WTC11 (cell line): ENCODE results near the gene ASCC1. TPM values are rescaled to one million over a fixed set of nuclear protein-coding genes. Genes with fewer than 3 reads are reported as not detected.

Experiments used
- ATAC-seq: fragments of 200-7000 bp; cut with Tn5 transposase; 2 replicates; pipeline ENCODE4 v1.10.0; 2021; ENCODE audit warnings: mild to moderate bottlenecking, moderate library complexity
- CTCF ChIA-PET: fragments of 300-600 bp; sonication (Branson Sonifier 250); formaldehyde crosslinking; loops from one replicate; lab custom pipeline; 2021; ENCODE audit warnings: antibody characterized with exemption; lab: Charles Lee
- POLR2A ChIA-PET: fragments of 350-600 bp; sonication (Branson Sonifier 250); formaldehyde crosslinking; loops from one replicate; lab custom pipeline; 2021; ENCODE audit warnings: antibody characterized with exemption; lab: Charles Lee
- DNase-seq: peaks from one replicate; pipeline ENCODE4 v3.0.0; 2021; ENCODE audit warnings: low spot score
- H3K27ac Mint-ChIP-seq: 2 replicates; pipeline ENCODE4 v1.8.0; 2021; ENCODE audit warnings: mixed read lengths
- H3K27me3 Mint-ChIP-seq: 2 replicates; pipeline ENCODE4 v1.8.0; 2021; ENCODE audit warnings: low read depth, mild to moderate bottlenecking, moderate library complexity, mixed read lengths
- H3K36me3 Mint-ChIP-seq: 2 replicates; pipeline ENCODE4 v1.8.0; 2021; ENCODE audit warnings: mixed read lengths
- H3K4me1 Mint-ChIP-seq: 2 replicates; pipeline ENCODE4 v1.8.0; 2022; ENCODE audit warnings: mixed read lengths
- H3K4me3 Mint-ChIP-seq: 2 replicates; pipeline ENCODE4 v1.8.0; 2021; ENCODE audit warnings: mild to moderate bottlenecking, moderate library complexity, mixed read lengths
- H3K9me3 Mint-ChIP-seq: 2 replicates; pipeline ENCODE4 v1.8.0; 2021; ENCODE audit warnings: mixed read lengths
- ATF1 ChIP-seq: sonication (generic); formaldehyde crosslinking; IDR thresholded peaks from 2 replicates; pipeline ENCODE4 v1.8.1; 2023; ENCODE audit warnings: mild to moderate bottlenecking, moderate library complexity, missing genetic modification reagents
- ATF3 ChIP-seq: sonication (generic); formaldehyde crosslinking; conservative IDR thresholded peaks from 2 replicates; pipeline ENCODE4 v1.8.1; 2022; ENCODE audit warnings: mild to moderate bottlenecking, missing genetic modification reagents
- ATF6 ChIP-seq: sonication (generic); formaldehyde crosslinking; IDR thresholded peaks from 2 replicates; pipeline ENCODE4 v1.8.1; 2023; ENCODE audit warnings: mild to moderate bottlenecking, missing genetic modification reagents
- CTCF ChIP-seq: fragments of 200-600 bp; IDR thresholded peaks from 2 replicates; pipeline ENCODE4 v1.8.0; 2022; ENCODE audit warnings: antibody characterized with exemption
- GRHL2 ChIP-seq: fragments of 250-450 bp; sonication (Bioruptor Pico); IDR thresholded peaks from 2 replicates; pipeline ENCODE4 v1.8.0; 2022; ENCODE audit warnings: mild to moderate bottlenecking, moderate library complexity; ENCODE audit not compliant: insufficient replicate concordance, severe bottlenecking
- SP1 ChIP-seq: sonication (generic); formaldehyde crosslinking; conservative IDR thresholded peaks from 2 replicates; pipeline ENCODE4 v1.8.1; 2022; ENCODE audit warnings: missing genetic modification reagents
- TEAD4 ChIP-seq: sonication (generic); formaldehyde crosslinking; IDR thresholded peaks from 2 replicates; pipeline ENCODE4 v1.8.0; 2022; ENCODE audit warnings: mild to moderate bottlenecking, missing genetic modification reagents
- TP53 ChIP-seq: sonication (generic); formaldehyde crosslinking; IDR thresholded peaks from 2 replicates; pipeline ENCODE4 v1.8.1; 2023; ENCODE audit warnings: mild to moderate bottlenecking, missing genetic modification reagents
- USF2 ChIP-seq: sonication (generic); formaldehyde crosslinking; IDR thresholded peaks from 2 replicates; pipeline ENCODE4 v1.8.1; 2023; ENCODE audit warnings: mild to moderate bottlenecking, missing genetic modification reagents, moderate library complexity
- ZBTB21 ChIP-seq: sonication (generic); formaldehyde crosslinking; IDR thresholded peaks from 2 replicates; pipeline ENCODE4 v1.8.1; 2023; ENCODE audit warnings: mild to moderate bottlenecking, missing genetic modification reagents, borderline replicate concordance
- ZNF121 ChIP-seq: sonication (generic); formaldehyde crosslinking; IDR thresholded peaks from 2 replicates; pipeline ENCODE4 v1.8.0; 2023; ENCODE audit warnings: missing genetic modification reagents
- ZNF138 ChIP-seq: sonication (generic); formaldehyde crosslinking; conservative IDR thresholded peaks from 2 replicates; pipeline ENCODE4 v1.8.1; 2022; ENCODE audit warnings: mild to moderate bottlenecking, moderate library complexity, missing genetic modification reagents
- ZNF512 ChIP-seq: sonication (generic); formaldehyde crosslinking; IDR thresholded peaks from 2 replicates; pipeline ENCODE4 v1.8.1; 2022; ENCODE audit warnings: missing genetic modification reagents, borderline replicate concordance
- ZNF671 ChIP-seq: fragments of 250-450 bp; sonication (Bioruptor Pico); IDR thresholded peaks from 2 replicates; pipeline ENCODE4 v1.8.0; 2021; ENCODE audit warnings: mild to moderate bottlenecking
- total RNA-seq: library from RNA; stranded (reverse); gene quantifications from 3 replicates; pipeline ENCODE4 v1.2.3, GENCODE V29; 2021

The ASCC1 gene
- total RNA-seq, 1 experiment from 2014 or later = 30.4 TPM

- TF ChIP-seq ZNF138 (CRISPR knock-in tag) (no peak), CTCF (no peak), TP53 (CRISPR knock-in tag) (no peak), GRHL2 (CRISPR knock-in tag) (no peak)
Observed at GRCh38 chr10:72220637-72221036, 4.6 kb upstream of the ASCC1 start (continued).

- DNase-seq (no peak), ATAC-seq (no peak)
- Mint-ChIP-seq H3K27ac (peak overlapping the region; percentile 22), H3K9me3 (no peaks in the 10 kb centered on the region), H3K4me3 (no peak overlapping the region), H3K27me3 (no peaks in the 10 kb centered on the region; the same call in 1 of the 2 replicates), H3K36me3 (peaks cover 7% of the 10 kb centered on the region), H3K4me1 (peaks cover 23% of the 10 kb centered on the region)
- ChIA-PET CTCF (interaction anchor here (0.7 to 1.2 kb wide), 4 partner anchors 10 to 392 kb away, joined by 3 to 5 read pairs (median 4); no protein-coding TSS in a partner anchor), POLR2A (interaction anchor here (1.1 kb wide), 1 partner anchor 54 kb away, joined by 3 read pairs; no protein-coding TSS in a partner anchor)
- TF ChIP-seq ATF1 = no peak
- TF ChIP-seq USF2 (CRISPR knock-in tag) = no peak
- no peak for TF ChIP-seq ZBTB21
- TF ChIP-seq ZNF121 (CRISPR knock-in tag) = no peak
Observed at GRCh38 chr10:72219235-72219814, 3.2 kb upstream of the ASCC1 start.

- POLR2A ChIA-PET = interaction anchor here (1.1 kb wide), 1 partner anchor 54 kb away, joined by 3 read pairs; no protein-coding TSS in a partner anchor
- Mint-ChIP-seq H3K36me3 (peaks cover 4% of the 10 kb centered on the region), H3K9me3 (no peaks in the 10 kb centered on the region), H3K27me3 (no peaks in the 10 kb centered on the region; the same call in 1 of the 2 replicates), H3K4me3 (no peak overlapping the region), H3K4me1 (peaks cover 23% of the 10 kb centered on the region), H3K27ac (peak overlapping the region; percentile 22)
- no peak for ATAC-seq
- DNase-seq = no peak
- CTCF ChIA-PET = interaction anchor here (0.9 to 1.2 kb wide), 2 partner anchors 11 to 93 kb away, joined by 3 to 4 read pairs; no protein-coding TSS in a partner anchor
- no peak for TF ChIP-seq SP1 (CRISPR knock-in tag)
- no peak for TF ChIP-seq ZNF671 (CRISPR knock-in tag)
- TF ChIP-seq ATF3 = no peak
- no peak for TF ChIP-seq ATF6
- TF ChIP-seq ZNF512 (CRISPR knock-in tag) = no peak
- no peak for TF ChIP-seq TEAD4
Observed at GRCh38 chr10:72218726-72219125, 2.6 kb upstream of the ASCC1 start.
